Caco-2 (cell line): Measurements from ENCODE around the gene SLC12A3. TPM values are rescaled to one million over a fixed set of nuclear protein-coding genes. Genes with fewer than 3 reads are reported as not detected.

Source experiments
- BruUV-seq: library from RNA; stranded (reverse); fragments of 400-500 nt; replicated peaks from 2 replicates; lab custom pipeline; 2021; lab: Mats Ljungman, UMichigan
- CTCF ChIA-PET: fragments of 300-600 bp; sonication (Branson Sonifier 250); formaldehyde crosslinking; loops from one replicate; lab custom pipeline; 2022; ENCODE audit warnings: antibody characterized with exemption; lab: Charles Lee
- POLR2A ChIA-PET: fragments of 300-600 bp; sonication (Branson Sonifier 250); formaldehyde crosslinking; loops from one replicate; lab custom pipeline; 2022; ENCODE audit warnings: antibody characterized with exemption; lab: Charles Lee
- DNase-seq, 2 experiments: peaks; one replicate each; pipeline versions ENCODE4 v3.0.0 to v3.0.0-alpha.2; 2020 to 2022
- H3K27me3 ChIP-seq: replicated peaks from 2 replicates; pipeline ENCODE4 v1.6.0; 2011; ENCODE audit warnings: low read length; ENCODE audit not compliant: control insufficient read depth, insufficient read depth
- H3K36me3 ChIP-seq: 2 replicates; pipeline ENCODE4 v1.5.1; 2011; ENCODE audit warnings: low read length; ENCODE audit not compliant: control insufficient read depth, insufficient read depth
- H3K4me1 ChIP-seq: fragments of 250-450 bp; sonication (Bioruptor Pico); 2 replicates; pipeline ENCODE4 v1.5.1; 2020; ENCODE audit warnings: mild to moderate bottlenecking
- H3K4me3 ChIP-seq: 2 replicates; pipeline ENCODE4 v1.5.1; 2011; ENCODE audit warnings: low read depth, mild to moderate bottlenecking, control low read depth, low read length
- H3K9me3 ChIP-seq: fragments of 250-450 bp; sonication (Bioruptor Pico); 2 replicates; pipeline ENCODE4 v1.5.1; 2020; ENCODE audit warnings: mild to moderate bottlenecking, moderate library complexity
- H3K27ac Mint-ChIP-seq: one replicate; pipeline ENCODE4 v1.8.0; 2022; ENCODE audit warnings: mixed read lengths; ENCODE audit not compliant: unreplicated experiment
- H3K27me3 Mint-ChIP-seq: one replicate; pipeline ENCODE4 v1.8.0; 2022; ENCODE audit warnings: mixed read lengths; ENCODE audit not compliant: insufficient read depth, unreplicated experiment
- H3K36me3 Mint-ChIP-seq: one replicate; pipeline ENCODE4 v1.8.0; 2022; ENCODE audit warnings: mild to moderate bottlenecking, mixed read lengths; ENCODE audit not compliant: insufficient read depth, unreplicated experiment
- H3K4me1 Mint-ChIP-seq: one replicate; pipeline ENCODE4 v1.8.0; 2022; ENCODE audit warnings: low read depth, mixed read lengths; ENCODE audit not compliant: unreplicated experiment
- H3K4me3 Mint-ChIP-seq: one replicate; pipeline ENCODE4 v1.8.0; 2022; ENCODE audit warnings: mild to moderate bottlenecking, moderate library complexity, mixed read lengths; ENCODE audit not compliant: unreplicated experiment
- H3K9me3 Mint-ChIP-seq: one replicate; pipeline ENCODE4 v1.8.0; 2022; ENCODE audit warnings: mixed read lengths; ENCODE audit not compliant: unreplicated experiment
- intact Hi-C: fragments of 100-400 bp; cut with micrococcal nuclease; formaldehyde crosslinking; loops from one replicate; pipeline ENCODE4 v1.10.0; 2022; ENCODE audit not compliant: unreplicated experiment
- total RNA-seq: library from RNA; stranded (reverse); gene quantifications from 2 replicates; pipeline ENCODE4 v1.2.3, GENCODE V29; 2022
- TF ChIP-seq, protein P1 (sequence below), 2 experiments: fragments of 200-600 bp in 1 of 2; IDR thresholded peaks; 1 replicate in 1 of 2; 2 replicates in 1 of 2; pipeline versions ENCODE4 v1.5.1 to v1.8.0; 2011 to 2022; ENCODE audit warnings: antibody characterized with exemption in 1 of 2, control low read depth in 1 of 2, inconsistent platforms in 1 of 2, low read depth in 1 of 2, low read length in 1 of 2, mild to moderate bottlenecking in 1 of 2, moderate library complexity in 1 of 2; ENCODE audit not compliant: insufficient read depth in 1 of 2, severe bottlenecking in 1 of 2, unreplicated experiment in 1 of 2

Gene SLC12A3
- total RNA-seq, 1 experiment from 2014 or later = 0.73 TPM

GRCh38 chr16:56852968-56853367 is 12.0 kb upstream of the SLC12A3 start:
- H3K9me3 ChIP-seq = no peaks in the 10 kb centered on the region
- Mint-ChIP-seq H3K4me3 (no peak overlapping the region), H3K9me3 (no peaks in the 10 kb centered on the region), H3K4me1 (peaks cover 61% of the 10 kb centered on the region), H3K27ac (no peak overlapping the region), H3K36me3 (no peaks in the 10 kb centered on the region), H3K27me3 (no peaks in the 10 kb centered on the region)
- DNase-seq = no peak
- intact Hi-C loops = loop anchor here (1.0 kb wide), 1 partner anchor 60 kb away; no protein-coding TSS in a partner anchor
- no TSS peak for BruUV-seq
- H3K36me3 ChIP-seq = no peaks in the 10 kb centered on the region
- ChIA-PET POLR2A (no interaction called here), CTCF (interaction anchor here (1.5 to 2.7 kb wide), 2 partner anchors 8 to 17 kb away, joined by 4 to 8 read pairs; no protein-coding TSS in a partner anchor)
- no peaks in the 10 kb centered on the region for H3K27me3 ChIP-seq
- H3K4me1 ChIP-seq = peaks cover 71% of the 10 kb centered on the region
- TF ChIP-seq, protein P1, sequence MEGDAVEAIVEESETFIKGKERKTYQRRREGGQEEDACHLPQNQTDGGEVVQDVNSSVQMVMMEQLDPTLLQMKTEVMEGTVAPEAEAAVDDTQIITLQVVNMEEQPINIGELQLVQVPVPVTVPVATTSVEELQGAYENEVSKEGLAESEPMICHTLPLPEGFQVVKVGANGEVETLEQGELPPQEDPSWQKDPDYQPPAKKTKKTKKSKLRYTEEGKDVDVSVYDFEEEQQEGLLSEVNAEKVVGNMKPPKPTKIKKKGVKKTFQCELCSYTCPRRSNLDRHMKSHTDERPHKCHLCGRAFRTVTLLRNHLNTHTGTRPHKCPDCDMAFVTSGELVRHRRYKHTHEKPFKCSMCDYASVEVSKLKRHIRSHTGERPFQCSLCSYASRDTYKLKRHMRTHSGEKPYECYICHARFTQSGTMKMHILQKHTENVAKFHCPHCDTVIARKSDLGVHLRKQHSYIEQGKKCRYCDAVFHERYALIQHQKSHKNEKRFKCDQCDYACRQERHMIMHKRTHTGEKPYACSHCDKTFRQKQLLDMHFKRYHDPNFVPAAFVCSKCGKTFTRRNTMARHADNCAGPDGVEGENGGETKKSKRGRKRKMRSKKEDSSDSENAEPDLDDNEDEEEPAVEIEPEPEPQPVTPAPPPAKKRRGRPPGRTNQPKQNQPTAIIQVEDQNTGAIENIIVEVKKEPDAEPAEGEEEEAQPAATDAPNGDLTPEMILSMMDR (IDR thresholded peaks at IDR 0.05; ENCODE audit: insufficient read depth in 1 of 2, low read depth in 1 of 2, low read length in 1 of 2, severe bottlenecking in 1 of 2, unreplicated experiment in 1 of 2) = no peak
- H3K4me3 ChIP-seq = no peak overlapping the region

DNA sequence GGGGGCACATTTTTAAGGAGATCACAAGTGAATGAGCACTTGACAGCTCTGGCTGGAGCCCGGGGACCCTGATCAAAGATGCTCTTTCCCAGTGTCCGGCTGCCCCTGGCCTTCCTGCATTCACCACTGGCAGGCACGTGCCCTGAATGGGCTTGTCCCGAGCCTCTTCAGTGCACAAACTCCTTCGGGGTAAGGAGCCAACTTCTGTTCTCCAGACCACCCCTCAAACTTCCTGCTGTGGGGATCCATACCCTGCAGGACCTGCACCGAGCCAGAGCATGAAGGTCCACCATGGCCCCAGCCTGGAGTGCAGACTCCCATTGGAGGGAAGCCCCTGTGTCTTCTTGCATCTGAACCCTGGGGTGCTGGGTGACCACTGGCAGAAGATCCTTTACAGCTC is 9.8 kb upstream of the SLC12A3 start:
- Mint-ChIP-seq H3K4me1 (peaks cover 58% of the 10 kb centered on the region), H3K36me3 (peaks cover 11% of the 10 kb centered on the region), H3K4me3 (no peak overlapping the region), H3K27me3 (no peaks in the 10 kb centered on the region), H3K27ac (peak overlapping the region; percentile 83), H3K9me3 (no peaks in the 10 kb centered on the region)
- TF ChIP-seq, protein P1 (IDR thresholded peaks at IDR 0.05; ENCODE audit: insufficient read depth in 1 of 2, low read depth in 1 of 2, low read length in 1 of 2, severe bottlenecking in 1 of 2, unreplicated experiment in 1 of 2) = no peak
- BruUV-seq = no TSS peak
- POLR2A ChIA-PET = no interaction called here
- DNase-seq = no peak
- Histone ChIP-seq H3K4me3 (no peak overlapping the region), H3K36me3 (no peaks in the 10 kb centered on the region), H3K27me3 (no peaks in the 10 kb centered on the region), H3K4me1 (peaks cover 71% of the 10 kb centered on the region), H3K9me3 (no peaks in the 10 kb centered on the region)
- intact Hi-C loops = no loop called here
- CTCF ChIA-PET = no interaction called here

DNA sequence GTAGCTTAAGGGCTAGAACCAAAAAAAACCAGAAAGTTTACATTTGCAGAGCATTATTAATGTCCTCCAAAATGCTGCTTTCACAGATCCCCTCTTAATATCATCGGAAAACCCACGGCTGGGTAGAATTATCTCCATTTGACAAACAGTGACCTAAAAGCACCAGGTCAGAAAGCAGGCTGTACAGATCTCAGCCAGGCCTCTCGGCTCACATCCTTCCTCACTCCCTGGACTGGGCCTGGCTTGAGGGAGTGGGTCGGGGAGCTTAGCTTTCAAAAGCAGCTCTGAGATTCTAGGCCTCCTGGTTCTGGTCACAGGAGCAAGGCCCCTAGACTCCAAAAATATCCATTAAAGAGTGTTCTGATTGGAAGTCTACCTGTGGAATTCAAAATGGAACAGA is 9.1 kb upstream of the SLC12A3 start:
- intact Hi-C loops = no loop called here
- TF ChIP-seq, protein P1 (IDR thresholded peaks at IDR 0.05; ENCODE audit: insufficient read depth in 1 of 2, low read depth in 1 of 2, low read length in 1 of 2, severe bottlenecking in 1 of 2, unreplicated experiment in 1 of 2) = no peak
- H3K4me3 ChIP-seq = no peak overlapping the region
- H3K9me3 ChIP-seq = no peaks in the 10 kb centered on the region
- H3K27ac Mint-ChIP-seq = peak overlapping the region; percentile 83
- peaks cover 71% of the 10 kb centered on the region for H3K4me1 ChIP-seq
- H3K36me3 Mint-ChIP-seq = peaks cover 18% of the 10 kb centered on the region
- BruUV-seq = no TSS peak
- H3K27me3 ChIP-seq = no peaks in the 10 kb centered on the region
- CTCF ChIA-PET = no interaction called here
- H3K4me3 Mint-ChIP-seq = no peak overlapping the region
- H3K4me1 Mint-ChIP-seq = peaks cover 59% of the 10 kb centered on the region
- POLR2A ChIA-PET = no interaction called here
- H3K9me3 Mint-ChIP-seq = no peaks in the 10 kb centered on the region
- H3K27me3 Mint-ChIP-seq = no peaks in the 10 kb centered on the region
- no peak for DNase-seq
- H3K36me3 ChIP-seq = no peaks in the 10 kb centered on the region
